ENCODE measurements around the gene CAPN8.

Gene CAPN8

DNA sequence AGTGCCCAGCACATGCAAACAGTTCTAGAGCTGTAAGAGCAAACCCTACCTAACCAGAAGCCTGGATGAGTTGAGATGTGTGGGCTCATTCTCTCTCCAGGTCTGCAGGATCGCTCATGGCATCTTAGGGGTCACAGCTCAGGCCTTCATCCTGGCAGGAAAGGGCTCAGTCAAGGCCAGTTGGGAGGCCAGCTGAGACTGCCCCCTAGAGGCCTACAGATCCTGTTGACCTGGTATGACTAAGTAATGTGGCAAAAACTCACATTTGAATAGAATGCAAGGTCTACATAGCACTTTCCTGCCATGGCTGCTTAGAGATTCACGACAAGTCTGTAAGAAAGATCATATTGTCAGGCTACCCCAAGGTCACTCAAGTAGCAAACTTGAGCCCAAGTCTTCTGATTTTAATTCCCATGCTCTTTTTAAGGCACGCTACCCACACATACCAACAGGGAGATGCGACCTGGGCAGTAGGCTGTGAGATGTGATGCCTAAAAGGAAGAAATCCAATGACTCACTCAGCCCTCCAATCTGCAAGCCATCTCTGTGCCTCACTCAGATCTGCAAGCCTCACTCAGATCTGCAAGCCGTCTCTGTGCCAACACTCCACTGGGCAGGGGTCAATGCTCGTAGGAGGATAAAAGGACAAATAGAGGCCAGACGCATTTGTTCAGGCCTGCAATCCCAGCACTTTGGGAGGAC lies 5.1 kb upstream of the CAPN8 start:
- H3K9ac ChIP-seq (ENCODE audit: low read length in 2 of 2): no peak overlapping the region
- H3K27me3 ChIP-seq (ENCODE audit: control insufficient read depth in 1 of 2, insufficient read depth in 2 of 2, low read length in 2 of 2): no peaks in the 10 kb centered on the region
- no peaks in the 10 kb centered on the region for H3K4me1 ChIP-seq (ENCODE audit: control insufficient read depth, insufficient read depth, low read length)
- H3K36me3 ChIP-seq (ENCODE audit: control insufficient read depth in 2 of 2, insufficient read depth in 2 of 2, low read length in 2 of 2): no peaks in the 10 kb centered on the region
- no peak overlapping the region for H3K4me3 ChIP-seq (ENCODE audit: low read length in 2 of 2)
- no peaks in the 10 kb centered on the region for H3K9me3 ChIP-seq (ENCODE audit: control insufficient read depth in 2 of 2, low read length in 2 of 2)
- H3K27ac ChIP-seq (ENCODE audit: low read length): no peak overlapping the region

DNA sequence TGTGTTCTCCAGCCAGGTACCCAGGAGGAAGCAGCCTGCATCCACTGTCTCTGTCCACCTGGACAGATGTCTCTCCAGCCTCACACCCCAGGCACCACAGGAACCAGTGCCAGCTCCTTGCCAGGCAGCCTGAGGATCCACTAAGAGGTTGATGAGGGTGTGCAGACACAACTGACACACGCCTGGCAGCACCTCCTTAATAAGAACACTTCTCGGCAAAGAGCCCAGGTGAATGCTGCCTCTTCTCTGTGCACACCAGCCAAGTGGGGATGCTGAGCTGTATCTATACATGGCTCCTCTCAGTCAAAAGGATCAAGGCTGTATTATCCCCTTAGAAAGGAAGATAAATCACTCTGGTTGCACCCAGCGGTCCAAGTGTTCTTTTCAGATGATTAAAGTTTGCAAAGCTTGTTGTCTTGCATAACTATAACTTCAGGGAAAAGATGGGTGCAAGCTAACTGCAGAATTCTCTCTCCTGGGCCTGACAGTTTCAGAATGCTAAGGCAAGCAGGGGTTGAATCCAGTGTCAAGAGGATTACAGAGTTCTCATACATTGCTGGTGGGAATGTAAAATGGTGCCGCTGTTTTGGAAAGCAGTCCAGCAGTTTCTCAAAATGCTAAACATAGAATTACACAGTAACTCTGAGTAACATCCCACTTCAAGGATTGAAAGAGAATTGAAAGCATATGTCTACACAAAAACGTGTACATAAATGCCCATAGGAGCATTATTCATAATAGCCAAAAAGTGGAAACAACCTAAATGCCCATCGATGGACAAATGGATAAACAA lies 3.7 kb upstream of the CAPN8 start:
- H3K27me3 ChIP-seq (ENCODE audit: control insufficient read depth in 1 of 2, insufficient read depth in 2 of 2, low read length in 2 of 2): no peaks in the 10 kb centered on the region
- H3K9me3 ChIP-seq (ENCODE audit: control insufficient read depth in 2 of 2, low read length in 2 of 2): no peaks in the 10 kb centered on the region
- H3K27ac ChIP-seq (ENCODE audit: low read length): no peak overlapping the region
- no peak overlapping the region for H3K9ac ChIP-seq (ENCODE audit: low read length in 2 of 2)
- no peaks in the 10 kb centered on the region for H3K36me3 ChIP-seq (ENCODE audit: control insufficient read depth in 2 of 2, insufficient read depth in 2 of 2, low read length in 2 of 2)
- H3K4me3 ChIP-seq (ENCODE audit: low read length in 2 of 2): no peak overlapping the region
- H3K4me1 ChIP-seq (ENCODE audit: control insufficient read depth, insufficient read depth, low read length): no peaks in the 10 kb centered on the region

DNA sequence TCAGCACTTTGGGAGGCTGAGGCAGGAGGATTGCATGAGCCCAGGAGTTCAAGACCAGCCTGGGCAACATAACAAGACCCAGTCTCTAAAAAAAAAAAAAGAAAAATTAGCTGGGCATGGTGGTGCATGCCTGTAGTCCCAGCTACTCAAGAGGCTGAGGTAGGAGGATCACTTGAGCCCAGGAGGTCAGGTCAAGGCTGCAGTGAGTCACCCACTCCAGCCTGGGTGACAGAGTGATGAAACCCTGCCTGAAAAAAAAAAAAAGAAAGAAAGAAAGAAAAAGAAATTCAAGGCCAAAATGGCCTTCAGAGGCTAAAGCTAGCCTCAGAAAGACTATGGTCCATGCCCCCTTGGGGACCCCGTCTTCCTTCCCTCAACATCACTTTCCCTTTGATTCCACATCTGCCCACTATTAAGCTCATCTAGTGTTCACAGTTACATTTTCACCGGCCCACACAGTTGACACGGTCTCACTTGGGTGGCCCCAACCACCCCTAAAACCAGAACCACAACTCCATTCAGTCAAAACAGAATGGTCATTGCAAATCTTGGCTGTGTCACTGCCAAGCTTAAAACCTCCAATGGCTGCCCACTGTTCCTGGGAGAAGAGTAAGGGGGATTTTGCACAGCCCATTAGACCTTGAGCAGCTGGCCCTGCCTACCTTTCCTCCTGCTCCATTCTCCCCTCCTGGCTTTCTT lies 2.1 kb upstream of the CAPN8 start:
- H3K4me1 ChIP-seq (ENCODE audit: control insufficient read depth, insufficient read depth, low read length): no peaks in the 10 kb centered on the region
- H3K9me3 ChIP-seq (ENCODE audit: control insufficient read depth in 2 of 2, low read length in 2 of 2): no peaks in the 10 kb centered on the region
- H3K27ac ChIP-seq (ENCODE audit: low read length): no peak overlapping the region
- no peaks in the 10 kb centered on the region for H3K27me3 ChIP-seq (ENCODE audit: control insufficient read depth in 1 of 2, insufficient read depth in 2 of 2, low read length in 2 of 2)
- no peak overlapping the region for H3K4me3 ChIP-seq (ENCODE audit: low read length in 2 of 2)
- no peak overlapping the region for H3K9ac ChIP-seq (ENCODE audit: low read length in 2 of 2)
- H3K36me3 ChIP-seq (ENCODE audit: control insufficient read depth in 2 of 2, insufficient read depth in 2 of 2, low read length in 2 of 2): no peaks in the 10 kb centered on the region

DNA sequence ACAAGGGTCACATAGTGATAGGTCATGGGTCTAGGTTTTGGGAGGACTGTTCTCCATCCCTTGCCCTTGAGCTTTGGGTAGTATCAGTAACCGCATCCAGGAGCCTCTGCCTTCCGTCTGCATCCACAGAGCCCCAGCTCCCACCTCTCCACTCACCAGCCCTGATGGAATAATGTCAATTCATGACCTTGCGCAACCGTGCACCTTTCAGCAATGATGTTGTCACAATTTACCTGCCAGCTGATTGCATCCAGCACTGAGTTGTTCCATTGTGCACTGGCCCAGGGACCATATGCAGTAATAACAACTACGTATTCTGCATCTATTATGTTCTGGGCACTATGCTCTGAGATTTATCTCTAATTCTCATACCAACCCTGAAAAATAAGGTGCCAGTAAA lies 1.4 kb downstream of the CAPN8 start:
- Histone ChIP-seq H3K9ac (ENCODE audit: low read length in 2 of 2) (no peak overlapping the region), H3K9me3 (ENCODE audit: control insufficient read depth in 2 of 2, low read length in 2 of 2) (no peaks in the 10 kb centered on the region), H3K4me1 (ENCODE audit: control insufficient read depth, insufficient read depth, low read length) (no peaks in the 10 kb centered on the region), H3K4me3 (ENCODE audit: low read length in 2 of 2) (no peak overlapping the region), H3K36me3 (ENCODE audit: control insufficient read depth in 2 of 2, insufficient read depth in 2 of 2, low read length in 2 of 2) (no peaks in the 10 kb centered on the region), H3K27me3 (ENCODE audit: control insufficient read depth in 1 of 2, insufficient read depth in 2 of 2, low read length in 2 of 2) (peaks cover 0 to 2% of the 10 kb centered on the region in 2 donors), H3K27ac (ENCODE audit: low read length) (no peak overlapping the region)

DNA sequence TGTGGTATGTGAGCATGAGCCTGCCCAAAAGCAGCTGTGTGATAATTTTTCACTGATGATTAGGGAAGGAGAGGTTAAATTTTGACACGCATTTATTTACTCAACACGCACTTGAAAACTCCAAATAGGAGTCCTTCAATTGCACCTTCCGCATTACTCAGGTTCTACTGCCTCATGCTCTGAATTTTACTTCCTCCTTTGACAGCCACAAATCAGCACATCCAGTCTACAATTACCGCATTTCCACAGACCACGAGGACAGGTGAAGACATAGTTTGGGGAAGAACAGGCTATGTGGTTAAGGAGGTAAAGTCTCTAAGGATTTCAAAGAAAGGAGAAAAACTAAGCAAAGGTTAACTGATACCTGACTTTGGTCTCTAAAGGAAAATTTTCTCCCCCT lies 2.6 kb downstream of the CAPN8 start:
- Histone ChIP-seq H3K4me1 (ENCODE audit: control insufficient read depth, insufficient read depth, low read length) (no peaks in the 10 kb centered on the region), H3K9me3 (ENCODE audit: control insufficient read depth in 2 of 2, low read length in 2 of 2) (no peaks in the 10 kb centered on the region), H3K36me3 (ENCODE audit: control insufficient read depth in 2 of 2, insufficient read depth in 2 of 2, low read length in 2 of 2) (no peaks in the 10 kb centered on the region), H3K27ac (ENCODE audit: low read length) (no peak overlapping the region), H3K27me3 (ENCODE audit: control insufficient read depth in 1 of 2, insufficient read depth in 2 of 2, low read length in 2 of 2) (peaks cover 0 to 2% of the 10 kb centered on the region in 2 donors), H3K4me3 (ENCODE audit: low read length in 2 of 2) (no peak overlapping the region), H3K9ac (ENCODE audit: low read length in 2 of 2) (no peak overlapping the region)

DNA sequence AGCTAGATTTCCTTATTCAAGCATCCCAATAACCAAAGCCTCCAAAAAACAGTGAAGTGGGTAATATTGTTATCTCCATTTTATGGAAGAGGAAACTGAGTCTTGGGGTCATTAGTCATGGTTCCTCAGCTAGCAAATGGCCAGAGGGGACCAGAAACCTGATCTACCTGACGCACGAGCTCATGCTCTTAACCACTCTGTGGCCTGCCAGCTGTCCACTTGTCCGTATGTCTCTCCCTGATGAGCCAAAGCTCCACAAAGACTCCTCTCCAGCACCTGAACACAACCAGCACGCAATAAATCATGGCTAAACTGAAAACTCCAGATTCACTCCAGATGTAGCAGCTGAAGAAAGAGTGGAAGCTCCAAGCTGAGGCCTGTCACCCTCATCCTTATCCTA lies 5.8 kb downstream of the CAPN8 start:
- H3K9me3 ChIP-seq (ENCODE audit: control insufficient read depth in 2 of 2, low read length in 2 of 2): no peaks in the 10 kb centered on the region
- peaks cover 0 to 2% of the 10 kb centered on the region in 2 donors for H3K27me3 ChIP-seq (ENCODE audit: control insufficient read depth in 1 of 2, insufficient read depth in 2 of 2, low read length in 2 of 2)
- no peak overlapping the region for H3K9ac ChIP-seq (ENCODE audit: low read length in 2 of 2)
- H3K36me3 ChIP-seq (ENCODE audit: control insufficient read depth in 2 of 2, insufficient read depth in 2 of 2, low read length in 2 of 2): no peaks in the 10 kb centered on the region
- H3K27ac ChIP-seq (ENCODE audit: low read length): no peak overlapping the region
- no peak overlapping the region for H3K4me3 ChIP-seq (ENCODE audit: low read length in 2 of 2)
- H3K4me1 ChIP-seq (ENCODE audit: control insufficient read depth, insufficient read depth, low read length): no peaks in the 10 kb centered on the region

DNA sequence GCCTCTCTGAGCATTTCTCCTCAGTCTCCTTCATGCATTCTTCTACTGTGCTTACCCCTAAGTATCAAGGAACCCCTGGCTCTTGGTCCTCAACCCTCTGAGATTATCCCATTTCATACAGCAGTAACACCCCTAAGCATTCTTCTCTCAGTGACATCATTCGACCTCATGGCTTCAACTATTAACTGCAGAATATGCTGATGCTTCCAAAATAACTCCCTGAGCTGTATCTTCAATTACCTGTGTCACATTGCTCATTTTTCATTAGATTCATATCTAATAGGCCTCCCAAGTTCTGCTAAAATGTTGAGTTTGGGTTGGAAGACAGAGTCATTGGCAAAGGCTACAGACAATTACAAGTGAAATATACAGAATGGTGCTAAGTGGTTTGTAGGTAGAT lies 7.5 kb downstream of the CAPN8 start:
- no peaks in the 10 kb centered on the region for H3K36me3 ChIP-seq (ENCODE audit: control insufficient read depth in 2 of 2, insufficient read depth in 2 of 2, low read length in 2 of 2)
- H3K9ac ChIP-seq (ENCODE audit: low read length in 2 of 2): no peak overlapping the region
- no peaks in the 10 kb centered on the region for H3K9me3 ChIP-seq (ENCODE audit: control insufficient read depth in 2 of 2, low read length in 2 of 2)

DNA sequence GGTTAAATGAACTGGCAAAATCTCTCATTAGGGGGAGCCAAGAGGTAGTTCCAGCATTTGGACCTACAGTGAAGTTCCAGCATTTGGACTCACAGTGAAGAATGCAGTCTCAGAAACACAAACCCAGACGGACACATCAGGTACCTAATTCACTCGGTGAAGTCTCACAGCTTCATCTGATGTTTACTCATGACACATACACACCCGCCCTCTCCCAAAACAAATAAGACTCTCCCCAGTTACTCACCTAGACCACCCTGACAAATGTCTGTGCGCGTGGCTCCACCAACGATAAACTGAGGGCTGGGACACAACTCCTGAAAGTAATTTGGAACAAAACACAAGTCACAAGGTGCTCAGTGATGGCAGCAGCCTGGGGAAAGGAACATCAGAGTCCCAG lies 11.4 kb downstream of the CAPN8 start:
- Histone ChIP-seq H3K9me3 (ENCODE audit: control insufficient read depth in 2 of 2, low read length in 2 of 2) (no peaks in the 10 kb centered on the region), H3K27ac (ENCODE audit: low read length) (no peak overlapping the region), H3K36me3 (ENCODE audit: control insufficient read depth in 2 of 2, insufficient read depth in 2 of 2, low read length in 2 of 2) (no peaks in the 10 kb centered on the region), H3K4me1 (ENCODE audit: control insufficient read depth, insufficient read depth, low read length) (no peaks in the 10 kb centered on the region), H3K9ac (ENCODE audit: low read length in 2 of 2) (no peak overlapping the region), H3K4me3 (ENCODE audit: low read length in 2 of 2) (no peak overlapping the region), H3K27me3 (ENCODE audit: control insufficient read depth in 1 of 2, insufficient read depth in 2 of 2, low read length in 2 of 2) (no peaks in the 10 kb centered on the region)

More for the DNA sequence above, 7.5 kb downstream of the CAPN8 start:
- Histone ChIP-seq H3K27me3 (ENCODE audit: control insufficient read depth in 1 of 2, insufficient read depth in 2 of 2, low read length in 2 of 2) (peaks cover 0 to 2% of the 10 kb centered on the region in 2 donors), H3K4me3 (ENCODE audit: low read length in 2 of 2) (no peak overlapping the region), H3K4me1 (ENCODE audit: control insufficient read depth, insufficient read depth, low read length) (no peaks in the 10 kb centered on the region), H3K27ac (ENCODE audit: low read length) (no peak overlapping the region)

DNA sequence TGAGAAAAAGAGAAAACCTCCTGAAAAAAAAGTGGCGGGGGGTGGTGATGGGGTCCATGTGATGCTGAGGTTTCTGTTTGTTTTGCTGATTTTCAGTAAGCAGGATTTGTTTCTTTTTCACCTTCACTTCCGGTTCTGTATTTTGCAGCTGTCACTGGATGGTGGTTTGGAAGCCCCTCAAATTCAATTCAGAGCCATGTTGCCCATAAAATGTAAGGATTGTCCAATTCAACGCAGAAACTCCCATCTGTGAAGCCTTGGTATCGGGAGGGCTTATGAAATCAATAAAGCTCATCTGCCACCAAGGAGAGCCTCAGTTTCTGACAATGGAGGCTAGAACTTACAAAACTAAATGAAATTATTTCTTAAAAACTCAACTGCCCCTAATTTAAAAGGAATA lies 12.1 kb downstream of the CAPN8 start:
- Histone ChIP-seq H3K27me3 (ENCODE audit: control insufficient read depth in 1 of 2, insufficient read depth in 2 of 2, low read length in 2 of 2) (no peaks in the 10 kb centered on the region), H3K36me3 (ENCODE audit: control insufficient read depth in 2 of 2, insufficient read depth in 2 of 2, low read length in 2 of 2) (no peaks in the 10 kb centered on the region), H3K27ac (ENCODE audit: low read length) (no peak overlapping the region), H3K9ac (ENCODE audit: low read length in 2 of 2) (no peak overlapping the region), H3K9me3 (ENCODE audit: control insufficient read depth in 2 of 2, low read length in 2 of 2) (no peaks in the 10 kb centered on the region), H3K4me1 (ENCODE audit: control insufficient read depth, insufficient read depth, low read length) (no peaks in the 10 kb centered on the region), H3K4me3 (ENCODE audit: low read length in 2 of 2) (no peak overlapping the region)

DNA sequence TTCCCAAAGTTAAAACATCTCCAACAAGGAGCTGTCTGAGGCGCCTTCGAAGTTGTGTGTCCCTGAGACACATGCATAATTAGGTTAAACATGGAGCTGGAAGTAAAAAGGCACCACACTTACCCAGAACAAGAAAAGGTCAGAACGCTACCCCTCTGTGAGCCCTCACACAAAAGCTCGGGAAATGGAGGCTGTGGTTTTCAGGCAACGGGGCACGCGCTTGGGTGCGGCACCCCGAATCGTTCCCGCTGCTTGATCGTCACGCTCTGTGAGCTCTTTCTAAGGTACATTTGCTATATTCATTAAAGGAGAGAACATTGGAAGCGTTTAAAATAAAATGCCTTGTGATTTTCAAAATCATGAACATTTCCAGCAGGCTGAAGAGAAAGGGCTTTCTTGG lies 12.5 kb downstream of the CAPN8 start:
- no peak overlapping the region for H3K4me3 ChIP-seq (ENCODE audit: low read length in 2 of 2)

More for the DNA sequence above, 12.5 kb downstream of the CAPN8 start:
- Histone ChIP-seq H3K9ac (ENCODE audit: low read length in 2 of 2) (no peak overlapping the region), H3K9me3 (ENCODE audit: control insufficient read depth in 2 of 2, low read length in 2 of 2) (no peaks in the 10 kb centered on the region), H3K36me3 (ENCODE audit: control insufficient read depth in 2 of 2, insufficient read depth in 2 of 2, low read length in 2 of 2) (no peaks in the 10 kb centered on the region), H3K4me1 (ENCODE audit: control insufficient read depth, insufficient read depth, low read length) (no peaks in the 10 kb centered on the region), H3K27ac (ENCODE audit: low read length) (no peak overlapping the region), H3K27me3 (ENCODE audit: control insufficient read depth in 1 of 2, insufficient read depth in 2 of 2, low read length in 2 of 2) (no peaks in the 10 kb centered on the region)

All from stomach smooth muscle (tissue), 2 donors.